ENCODE results near the gene SLC9C1. TPM values are rescaled to one million over a fixed set of nuclear protein-coding genes. Genes with fewer than 3 reads are reported as not detected.

Gene SLC9C1
- total RNA-seq, 1 experiment from 2014 or later, result not detected

DNA sequence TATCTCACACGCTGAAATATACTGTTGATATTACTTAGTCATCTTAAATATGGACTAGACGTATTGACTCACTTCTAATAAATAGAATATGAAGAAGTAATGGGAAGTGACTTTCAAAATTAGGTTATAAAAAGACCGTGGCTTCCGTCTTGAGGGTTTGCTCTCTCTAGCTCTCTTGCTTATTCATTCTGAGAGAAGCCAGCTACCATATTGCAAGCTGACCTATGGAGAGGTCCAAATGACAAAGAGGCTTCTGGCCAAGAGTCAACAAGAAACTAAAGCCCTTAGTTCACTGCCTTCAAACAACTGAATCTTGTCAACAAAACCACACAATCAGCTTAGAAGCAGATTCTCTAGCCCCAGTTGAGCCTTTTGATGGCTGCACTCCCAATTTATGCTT is 46.1 kb downstream of the SLC9C1 start:
- Mint-ChIP-seq H3K27me3 (ENCODE audit: unreplicated experiment) (no peaks in the 10 kb centered on the region), H3K4me1 (ENCODE audit: low read depth, unreplicated experiment) (no peaks in the 10 kb centered on the region), H3K9me3 (ENCODE audit: low read depth, unreplicated experiment) (no peaks in the 10 kb centered on the region), H3K36me3 (ENCODE audit: insufficient read depth, unreplicated experiment) (no peaks in the 10 kb centered on the region), H3K27ac (ENCODE audit: unreplicated experiment) (no peak overlapping the region), H3K4me3 (ENCODE audit: low read depth, unreplicated experiment) (no peak overlapping the region)
- CTCF ChIA-PET, result interaction anchor here (0.6 kb wide), 1 partner anchor 159 kb away, joined by 3 read pairs; no protein-coding TSS in a partner anchor
- no peak for TF ChIP-seq CTCF (IDR thresholded peaks at IDR 0.05; ENCODE audit: unreplicated experiment)
- BruUV-seq (replicated peaks), result no TSS peak
- DNase-seq, result no peak
- intact Hi-C loops (cut with micrococcal nuclease; ENCODE audit: unreplicated experiment), result no loop called here

DNA sequence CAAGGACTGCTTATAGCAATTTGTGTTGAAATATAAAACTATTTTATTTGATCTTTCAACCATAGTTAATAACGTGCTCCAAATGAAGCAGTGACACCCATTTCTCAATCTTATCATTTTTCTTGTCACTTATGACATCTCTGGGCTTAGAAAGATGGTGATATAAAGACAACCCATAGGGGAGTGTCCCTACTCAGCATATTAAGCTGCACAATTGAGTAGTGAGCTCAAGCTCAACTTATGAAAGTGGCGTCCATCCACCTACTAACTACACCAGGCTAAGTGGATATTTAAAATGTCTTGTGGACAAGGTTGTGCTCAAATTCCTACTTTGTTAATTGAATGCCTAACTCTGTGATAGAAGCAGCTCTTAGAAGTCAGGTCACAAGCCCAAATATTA is 46.7 kb downstream of the SLC9C1 start:
- CTCF ChIA-PET, result interaction anchor here (0.6 kb wide), 1 partner anchor 158 kb away, joined by 3 read pairs; no protein-coding TSS in a partner anchor
- H3K27me3 Mint-ChIP-seq (ENCODE audit: unreplicated experiment), result no peaks in the 10 kb centered on the region
- no peaks in the 10 kb centered on the region for H3K36me3 Mint-ChIP-seq (ENCODE audit: insufficient read depth, unreplicated experiment)
- BruUV-seq (replicated peaks), result no TSS peak
- TF ChIP-seq CTCF (IDR thresholded peaks at IDR 0.05; ENCODE audit: unreplicated experiment), result no peak
- intact Hi-C loops (cut with micrococcal nuclease; ENCODE audit: unreplicated experiment), result no loop called here
- H3K4me3 Mint-ChIP-seq (ENCODE audit: low read depth, unreplicated experiment), result no peak overlapping the region
- H3K4me1 Mint-ChIP-seq (ENCODE audit: low read depth, unreplicated experiment), result no peaks in the 10 kb centered on the region
- no peak for DNase-seq
- no peak overlapping the region for H3K27ac Mint-ChIP-seq (ENCODE audit: unreplicated experiment)
- no peaks in the 10 kb centered on the region for H3K9me3 Mint-ChIP-seq (ENCODE audit: low read depth, unreplicated experiment)

- DNase-seq, result no peak
- peaks cover 3% of the 10 kb centered on the region for H3K9me3 Mint-ChIP-seq (ENCODE audit: low read depth, unreplicated experiment)
- no peaks in the 10 kb centered on the region for H3K27me3 Mint-ChIP-seq (ENCODE audit: unreplicated experiment)
- no peaks in the 10 kb centered on the region for H3K36me3 Mint-ChIP-seq (ENCODE audit: insufficient read depth, unreplicated experiment)
- intact Hi-C loops (cut with micrococcal nuclease; ENCODE audit: unreplicated experiment), result no loop called here
- no TSS peak for BruUV-seq (replicated peaks)
- H3K4me3 Mint-ChIP-seq (ENCODE audit: low read depth, unreplicated experiment), result no peak overlapping the region
- CTCF ChIA-PET, result no interaction called here
- no peak overlapping the region for H3K27ac Mint-ChIP-seq (ENCODE audit: unreplicated experiment)
- no peaks in the 10 kb centered on the region for H3K4me1 Mint-ChIP-seq (ENCODE audit: low read depth, unreplicated experiment)
- no peak for TF ChIP-seq CTCF (IDR thresholded peaks at IDR 0.05; ENCODE audit: unreplicated experiment)
These were observed 60.9 kb downstream of the SLC9C1 start for GRCh38 chr3:112233083-112233482.

GRCh38 chr3:112231727-112232126 is 62.3 kb downstream of the SLC9C1 start:
- Mint-ChIP-seq H3K36me3 (ENCODE audit: insufficient read depth, unreplicated experiment) (no peaks in the 10 kb centered on the region), H3K4me1 (ENCODE audit: low read depth, unreplicated experiment) (no peaks in the 10 kb centered on the region), H3K4me3 (ENCODE audit: low read depth, unreplicated experiment) (no peak overlapping the region), H3K27ac (ENCODE audit: unreplicated experiment) (no peak overlapping the region), H3K9me3 (ENCODE audit: low read depth, unreplicated experiment) (peaks cover 2% of the 10 kb centered on the region), H3K27me3 (ENCODE audit: unreplicated experiment) (no peaks in the 10 kb centered on the region)
- DNase-seq, result no peak
- no peak for TF ChIP-seq CTCF (IDR thresholded peaks at IDR 0.05; ENCODE audit: unreplicated experiment)
- intact Hi-C loops (cut with micrococcal nuclease; ENCODE audit: unreplicated experiment), result no loop called here
- no TSS peak for BruUV-seq (replicated peaks)
- CTCF ChIA-PET, result no interaction called here

Data from Calu3 (cell line).